RWPE2 (cell line): ENCODE data around the gene UCHL1.
"Not testable (repeated sequence)": the region's sequence is repeated elsewhere in the genome, so short reads cannot be mapped to it uniquely, and the experiment has no call there.

Experiments
- ATAC-seq: fragments of 200-7000 bp; cut with Tn5 transposase; 3 replicates; pipeline ENCODE4 v1.9.1; 2021; ENCODE audit warnings: low read depth
- DNase-seq: peaks from one replicate; pipeline ENCODE4 v3.0.0-alpha.2; 2020; ENCODE audit warnings: low spot score
- H3K27ac ChIP-seq: fragments of 450-650 bp; 2 replicates; pipeline ENCODE4 v1.5.1; 2017; ENCODE audit warnings: mild to moderate bottlenecking; ENCODE audit not compliant: poor library complexity, severe bottlenecking
- H3K27me3 ChIP-seq: fragments of 250-450 bp; sonication (Bioruptor Pico); 2 replicates; pipeline ENCODE4 v1.5.1; 2021; ENCODE audit warnings: mild to moderate bottlenecking, moderate library complexity; ENCODE audit not compliant: insufficient read depth, poor library complexity, severe bottlenecking
- H3K36me3 ChIP-seq: fragments of 250-450 bp; sonication (Bioruptor Pico); 2 replicates; pipeline ENCODE4 v1.5.1; 2020; ENCODE audit warnings: low read depth, mild to moderate bottlenecking, moderate library complexity
- H3K4me1 ChIP-seq: fragments of 250-450 bp; sonication (Bioruptor Pico); 2 replicates; pipeline ENCODE4 v1.5.1; 2021; ENCODE audit warnings: mild to moderate bottlenecking, moderate library complexity; ENCODE audit not compliant: insufficient read depth, poor library complexity, severe bottlenecking
- H3K4me3 ChIP-seq: fragments of 250-450 bp; sonication (Bioruptor Pico); 2 replicates; pipeline ENCODE4 v1.5.1; 2021; ENCODE audit warnings: mild to moderate bottlenecking, moderate library complexity; ENCODE audit not compliant: severe bottlenecking
- H3K9me3 ChIP-seq: fragments of 250-450 bp; sonication (Bioruptor Pico); 2 replicates; pipeline ENCODE4 v1.5.1; 2021; ENCODE audit warnings: mild to moderate bottlenecking, moderate library complexity; ENCODE audit not compliant: severe bottlenecking
- TF ChIP-seq, protein P1 (sequence below): fragments of 450-650 bp; IDR thresholded peaks from one replicate; pipeline ENCODE4 v1.5.1; 2017; ENCODE audit warnings: mild to moderate bottlenecking, moderate library complexity; ENCODE audit not compliant: poor library complexity, severe bottlenecking

UCHL1 gene

GRCh38 chr4:41304221-41304620 lies 47.5 kb downstream of the UCHL1 start:
- Histone ChIP-seq H3K27ac (no peak overlapping the region), H3K9me3 (no peaks in the 10 kb centered on the region), H3K4me3 (no peak overlapping the region), H3K27me3 (no peaks in the 10 kb centered on the region), H3K4me1 (no peaks in the 10 kb centered on the region), H3K36me3 (no peaks in the 10 kb centered on the region)
- no peak for ATAC-seq
- TF ChIP-seq, protein P1, sequence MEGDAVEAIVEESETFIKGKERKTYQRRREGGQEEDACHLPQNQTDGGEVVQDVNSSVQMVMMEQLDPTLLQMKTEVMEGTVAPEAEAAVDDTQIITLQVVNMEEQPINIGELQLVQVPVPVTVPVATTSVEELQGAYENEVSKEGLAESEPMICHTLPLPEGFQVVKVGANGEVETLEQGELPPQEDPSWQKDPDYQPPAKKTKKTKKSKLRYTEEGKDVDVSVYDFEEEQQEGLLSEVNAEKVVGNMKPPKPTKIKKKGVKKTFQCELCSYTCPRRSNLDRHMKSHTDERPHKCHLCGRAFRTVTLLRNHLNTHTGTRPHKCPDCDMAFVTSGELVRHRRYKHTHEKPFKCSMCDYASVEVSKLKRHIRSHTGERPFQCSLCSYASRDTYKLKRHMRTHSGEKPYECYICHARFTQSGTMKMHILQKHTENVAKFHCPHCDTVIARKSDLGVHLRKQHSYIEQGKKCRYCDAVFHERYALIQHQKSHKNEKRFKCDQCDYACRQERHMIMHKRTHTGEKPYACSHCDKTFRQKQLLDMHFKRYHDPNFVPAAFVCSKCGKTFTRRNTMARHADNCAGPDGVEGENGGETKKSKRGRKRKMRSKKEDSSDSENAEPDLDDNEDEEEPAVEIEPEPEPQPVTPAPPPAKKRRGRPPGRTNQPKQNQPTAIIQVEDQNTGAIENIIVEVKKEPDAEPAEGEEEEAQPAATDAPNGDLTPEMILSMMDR, result no peak
- no peak for DNase-seq

DNA sequence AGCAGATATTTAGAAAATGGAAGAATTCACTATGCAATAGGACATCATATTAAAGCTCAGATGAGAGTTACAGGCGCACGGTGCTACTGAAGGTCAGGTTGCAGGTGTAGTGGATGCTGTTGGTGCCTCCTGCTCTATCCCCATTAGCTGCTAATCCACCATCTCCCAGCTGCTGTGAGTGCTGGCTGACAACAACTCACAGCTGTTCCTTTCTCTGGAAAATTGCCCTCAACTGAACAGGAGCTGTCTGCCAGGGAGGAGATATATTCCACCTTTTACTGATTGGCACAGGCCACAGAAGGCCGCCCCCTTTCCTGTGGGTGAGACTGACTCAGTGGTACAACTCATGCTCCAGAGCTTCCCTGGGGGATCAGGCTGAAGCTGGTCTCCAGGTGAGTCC lies 48.7 kb downstream of the UCHL1 start:
- Histone ChIP-seq H3K9me3 (no peaks in the 10 kb centered on the region), H3K4me1 (no peaks in the 10 kb centered on the region), H3K4me3 (no peak overlapping the region), H3K36me3 (no peaks in the 10 kb centered on the region), H3K27ac (no peak overlapping the region), H3K27me3 (no peaks in the 10 kb centered on the region)
- DNase-seq (no peak), ATAC-seq (no peak)
- TF ChIP-seq, protein P1, result no peak

DNA sequence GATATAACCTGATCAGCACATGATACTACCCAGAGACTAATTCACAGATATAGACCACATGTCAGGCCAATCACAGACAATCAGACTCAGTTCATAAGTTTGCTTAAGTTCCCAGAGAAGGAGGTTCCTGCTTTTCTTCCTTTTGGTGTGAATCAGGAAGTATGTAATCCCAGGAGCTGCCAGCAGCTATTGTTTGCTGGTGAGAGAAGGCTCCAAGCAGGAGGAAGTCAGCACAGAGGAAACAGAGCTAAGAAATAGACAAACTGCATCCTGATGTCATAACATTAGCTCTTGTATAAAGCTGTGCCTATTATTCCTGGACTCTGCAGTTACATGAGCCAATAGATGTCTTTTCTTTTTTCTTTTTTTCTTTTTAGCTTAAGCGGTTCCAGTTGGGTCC lies 50.9 kb downstream of the UCHL1 start:
- DNase-seq (no peak), ATAC-seq (peak; percentile 31; the same call in 1 of the 3 replicates)
- H3K9me3 ChIP-seq, result no peaks in the 10 kb centered on the region
- H3K36me3 ChIP-seq, result no peaks in the 10 kb centered on the region
- H3K27me3 ChIP-seq, result no peaks in the 10 kb centered on the region
- TF ChIP-seq, protein P1, result no peak
- no peaks in the 10 kb centered on the region for H3K4me1 ChIP-seq
- no peak overlapping the region for H3K4me3 ChIP-seq
- no peak overlapping the region for H3K27ac ChIP-seq

DNA sequence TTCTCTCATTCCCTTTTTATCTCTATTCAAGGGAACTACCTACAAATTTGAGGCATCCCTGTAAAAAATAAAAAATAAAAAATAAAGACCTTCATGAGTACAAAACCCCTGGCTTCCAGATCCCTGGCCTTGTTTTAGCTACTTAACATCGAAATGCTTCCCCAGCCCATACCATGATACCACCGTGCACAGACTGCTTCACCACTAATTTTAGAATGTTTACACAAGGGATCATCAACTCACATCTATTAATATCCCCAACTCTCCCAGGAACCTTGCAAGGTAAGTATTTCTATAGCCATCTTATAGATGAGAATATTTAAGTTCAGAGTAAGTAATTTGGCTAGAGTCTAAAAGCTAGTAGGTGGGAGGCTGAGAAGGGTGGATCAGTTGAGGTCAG lies 51.7 kb downstream of the UCHL1 start:
- Histone ChIP-seq H3K36me3 (no peaks in the 10 kb centered on the region), H3K4me3 (no peak overlapping the region), H3K27me3 (no peaks in the 10 kb centered on the region), H3K4me1 (no peaks in the 10 kb centered on the region), H3K9me3 (no peaks in the 10 kb centered on the region), H3K27ac (no peak overlapping the region)
- DNase-seq (no peak), ATAC-seq (no peak)
- TF ChIP-seq, protein P1, result no peak

DNA sequence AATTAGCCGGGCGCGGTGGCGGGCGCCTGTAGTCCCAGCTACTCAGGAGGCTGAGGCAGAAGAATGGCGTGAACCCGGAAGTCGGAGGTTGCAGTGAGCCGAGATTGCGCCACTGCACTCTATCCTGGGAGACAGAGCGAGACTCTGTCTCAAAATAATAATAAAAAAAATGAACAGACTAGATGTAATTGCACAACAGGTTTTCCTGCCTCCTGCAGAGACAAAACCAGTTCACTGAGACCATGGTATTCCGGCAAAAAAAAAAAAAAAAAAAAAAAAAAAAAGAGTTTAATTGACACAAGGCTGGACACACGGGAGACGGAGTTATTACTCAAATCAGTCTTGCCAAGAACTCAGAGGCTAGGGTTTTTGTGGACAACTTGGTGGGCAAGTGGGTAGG lies 58.7 kb downstream of the UCHL1 start:
- H3K4me1 ChIP-seq, result peaks cover 19% of the 10 kb centered on the region
- not testable (repeated sequence) for H3K4me3 ChIP-seq, ATAC-seq, DNase-seq, H3K27ac ChIP-seq, H3K27me3 ChIP-seq, H3K36me3 ChIP-seq, H3K9me3 ChIP-seq
